ENCODE measurements around the gene MAGEE2.
"Not testable (repeated sequence)": the region's sequence is repeated elsewhere in the genome, so short reads cannot be mapped to it uniquely, and the experiment has no call there.

MAGEE2 gene

GRCh38 chrX:75784680-75785491, at the start of gene MAGEE2:
TSS of gene MAGEE2 (minus strand) at chrX:75785254. CDS start at chrX:75785051, 203 bp downstream.
- DNase-seq (ENCODE audit: low spot score), result no peak

GRCh38 chrX:75786290-75786689, 1.2 kb upstream of the MAGEE2 start:
- no peak for DNase-seq (ENCODE audit: low spot score)

- no peak for DNase-seq (ENCODE audit: low spot score)
Measured at GRCh38 chrX:75781611-75782010, 3.4 kb downstream of the MAGEE2 start.

GRCh38 chrX:75768063-75768462, 17.0 kb downstream of the MAGEE2 start:
- DNase-seq (ENCODE audit: low spot score), result not testable (repeated sequence)

- no peak for DNase-seq (ENCODE audit: low spot score)
Measured at GRCh38 chrX:75748431-75748830, 36.6 kb downstream of the MAGEE2 start.

- DNase-seq (ENCODE audit: low spot score), result no peak
Measured at GRCh38 chrX:75746891-75747639, 38.0 kb downstream of the MAGEE2 start.

Data from COLO829 (cell line).